GM23338 (cell line): ENCODE data around the gene TMEM200C. TPM values are rescaled to one million over a fixed set of nuclear protein-coding genes. Genes with fewer than 3 reads are reported as not detected.
A peak's percentile ranks its signal among the peaks of the same experiment; 100 is the strongest.

Experiments
- ATAC-seq: fragments of 200-7000 bp; cut with Tn5 transposase; 3 replicates; pipeline ENCODE4 v1.9.1; 2020
- DNase-seq: peaks from one replicate; pipeline ENCODE4 v3.0.0-alpha.2; 2015; ENCODE audit warnings: low spot score
- H2AFZ ChIP-seq: fragments of 200-600 bp; sonication (generic); 2 replicates; pipeline ENCODE4 v1.8.0; 2016; ENCODE audit warnings: antibody characterized with exemption, mild to moderate bottlenecking, moderate library complexity
- H3F3A ChIP-seq: fragments of 200-600 bp; sonication (generic); replicated peaks from 2 replicates; pipeline ENCODE4 v1.8.0; 2017; ENCODE audit warnings: antibody characterized with exemption, mixed run types, low read depth
- H3K27ac ChIP-seq: fragments of 200-600 bp; sonication (generic); 2 replicates; pipeline ENCODE4 v1.6.1; 2016; ENCODE audit warnings: low read depth
- H3K27me3 ChIP-seq: fragments of 200-600 bp; sonication (generic); 2 replicates; pipeline ENCODE4 v1.8.0; 2016; ENCODE audit warnings: mild to moderate bottlenecking, mixed run types, moderate library complexity; ENCODE audit not compliant: insufficient read depth
- H3K36me3 ChIP-seq: fragments of 200-600 bp; sonication (generic); 2 replicates; pipeline ENCODE4 v1.8.0; 2016; ENCODE audit warnings: mild to moderate bottlenecking; ENCODE audit not compliant: insufficient read depth
- H3K4me1 ChIP-seq: fragments of 200-600 bp; sonication (generic); 2 replicates; pipeline ENCODE4 v1.8.0; 2016; ENCODE audit warnings: mild to moderate bottlenecking, moderate library complexity; ENCODE audit not compliant: insufficient read depth
- H3K4me2 ChIP-seq: fragments of 200-600 bp; sonication (generic); 2 replicates; pipeline ENCODE4 v1.7.1; 2017; ENCODE audit warnings: mixed run types
- H3K4me3 ChIP-seq: fragments of 200-600 bp; sonication (generic); 2 replicates; pipeline ENCODE4 v1.6.1; 2016; ENCODE audit warnings: mixed run types
- H3K79me2 ChIP-seq: fragments of 200-600 bp; sonication (generic); replicated peaks from 2 replicates; pipeline ENCODE4 v1.8.0; 2017; ENCODE audit warnings: mild to moderate bottlenecking; ENCODE audit not compliant: insufficient read depth
- H3K9me2 ChIP-seq: fragments of 200-600 bp; sonication (generic); 2 replicates; pipeline ENCODE4 v1.8.0; 2017; ENCODE audit not compliant: insufficient read depth
- H4K20me1 ChIP-seq: fragments of 200-600 bp; sonication (generic); replicated peaks from 2 replicates; pipeline ENCODE4 v1.8.0; 2017; ENCODE audit warnings: mild to moderate bottlenecking; ENCODE audit not compliant: insufficient read depth
- H3K27ac Mint-ChIP-seq: 2 replicates; pipeline ENCODE4 v1.8.0; 2020; ENCODE audit warnings: inconsistent platforms, mild to moderate bottlenecking, moderate library complexity, mixed read lengths
- H3K27me3 Mint-ChIP-seq: 3 replicates; pipeline ENCODE4 v1.8.0; 2022; ENCODE audit warnings: low read depth, mild to moderate bottlenecking, moderate library complexity, mixed read lengths, inconsistent platforms; ENCODE audit not compliant: insufficient read depth, poor library complexity
- H3K36me3 Mint-ChIP-seq: 3 replicates; pipeline ENCODE4 v1.8.0; 2021; ENCODE audit warnings: low read depth, mild to moderate bottlenecking, inconsistent platforms, moderate library complexity, mixed read lengths
- H3K4me1 Mint-ChIP-seq: 3 replicates; pipeline ENCODE4 v1.8.0; 2020; ENCODE audit warnings: mild to moderate bottlenecking, inconsistent platforms, mixed read lengths
- H3K4me3 Mint-ChIP-seq: 3 replicates; pipeline ENCODE4 v1.8.0; 2021; ENCODE audit warnings: moderate library complexity, mild to moderate bottlenecking, inconsistent platforms, mixed read lengths
- H3K9me3 Mint-ChIP-seq: 3 replicates; pipeline ENCODE4 v1.8.0; 2020; ENCODE audit warnings: moderate library complexity, mild to moderate bottlenecking, inconsistent platforms, mixed read lengths
- EZH2 ChIP-seq: fragments of 200-600 bp; sonication (generic); IDR thresholded peaks from one replicate; pipeline ENCODE4 v1.8.0; 2017; ENCODE audit warnings: antibody characterized with exemption, mild to moderate bottlenecking, low read depth; ENCODE audit not compliant: unreplicated experiment
- EZH2phosphoT487 ChIP-seq: fragments of 200-600 bp; sonication (generic); IDR thresholded peaks from one replicate; pipeline ENCODE4 v1.8.1; 2018; ENCODE audit warnings: antibody characterized with exemption; ENCODE audit not compliant: unreplicated experiment
- NANOG ChIP-seq: IDR thresholded peaks from 2 replicates; pipeline ENCODE4 v1.6.1; 2016; ENCODE audit warnings: antibody characterized with exemption, borderline replicate concordance
- POLR2AphosphoS5 ChIP-seq: IDR thresholded peaks from 2 replicates; pipeline ENCODE4 v1.6.1; 2016; ENCODE audit warnings: antibody characterized with exemption, low read depth
- STAT1 ChIP-seq: IDR thresholded peaks from one replicate; pipeline ENCODE4 v1.6.1; 2016; ENCODE audit warnings: antibody characterized with exemption; ENCODE audit not compliant: unreplicated experiment
- ZNF331 ChIP-seq: fragments of 250-450 bp; sonication (Bioruptor Pico); IDR thresholded peaks from 2 replicates; pipeline ENCODE4 v1.5.0; 2020; ENCODE audit warnings: low read depth, mild to moderate bottlenecking, moderate library complexity
- polyA plus RNA-seq: library from polyadenylated mRNA; unstranded; fragments of >200 nt; fragmentation: Nextera tagmentation; extraction: Ambion mirVana; gene quantifications from 2 replicates; pipeline ENCODE4 v1.2.1, GENCODE V29; 2016
- total RNA-seq: library from RNA; depleted of rRNA; stranded (reverse); fragments of >200 nt; shearing (Covaris generic); gene quantifications from 2 replicates; pipeline ENCODE4 v1.2.3, GENCODE V29; 2014
- TF ChIP-seq, protein P1 (sequence below), 2 experiments: fragments of 200-600 bp in 1 of 2; sonication (generic) in 1 of 2; conservative IDR thresholded peaks; 2 replicates each; pipeline versions ENCODE4 v1.5.1 to v1.6.1; 2016 to 2017; ENCODE audit warnings: antibody characterized with exemption in 2 of 2, low read depth in 2 of 2, mild to moderate bottlenecking in 2 of 2, moderate library complexity in 1 of 2
- TF ChIP-seq, protein P2 (sequence below): IDR thresholded peaks from one replicate; pipeline ENCODE4 v1.6.1; 2018; ENCODE audit warnings: antibody characterized with exemption; ENCODE audit not compliant: unreplicated experiment
- TF ChIP-seq, protein P3 (sequence below): fragments of 250-450 bp; sonication (Bioruptor Pico); IDR thresholded peaks from 2 replicates; pipeline ENCODE4 v1.5.0; 2020; ENCODE audit warnings: mild to moderate bottlenecking, moderate library complexity

Gene TMEM200C
- total and polyA plus RNA-seq, 2 experiments from 2014 or later, result 0.53 to 6.1 TPM

DNA sequence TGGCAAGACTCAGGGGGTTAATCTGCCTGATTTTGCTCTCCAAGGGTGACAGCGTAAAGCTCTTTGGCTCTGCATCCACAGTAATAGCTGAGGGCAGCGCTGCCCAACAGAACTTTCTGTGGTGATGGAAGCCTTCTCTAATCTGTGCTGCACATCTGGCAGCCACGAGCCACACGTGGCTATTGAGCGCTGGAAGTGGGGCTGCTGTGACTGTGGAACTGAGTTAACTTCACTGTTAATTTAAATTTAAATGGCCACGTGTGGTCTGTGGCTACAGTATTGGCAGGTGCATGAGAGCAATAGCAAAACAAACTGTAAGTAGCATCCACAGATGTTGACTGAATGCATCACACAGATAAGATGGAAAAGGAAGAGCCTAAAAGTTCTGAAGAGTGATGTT, 47.3 kb upstream of the TMEM200C start:
- H2AFZ ChIP-seq, result no peak overlapping the region
- H3K4me2 ChIP-seq, result no peak overlapping the region
- H3F3A ChIP-seq, result no peaks in the 10 kb centered on the region
- peaks cover 18% of the 10 kb centered on the region; the same call in 1 of the 2 replicates for H3K4me1 ChIP-seq
- Mint-ChIP-seq H3K27ac (no peak overlapping the region; the same call in 1 of the 2 replicates), H3K36me3 (no peaks in the 10 kb centered on the region), H3K9me3 (no peaks in the 10 kb centered on the region), H3K4me3 (no peak overlapping the region), H3K27me3 (peaks cover 12% of the 10 kb centered on the region), H3K4me1 (peaks cover 22% of the 10 kb centered on the region)
- no peaks in the 10 kb centered on the region for H3K79me2 ChIP-seq
- no peaks in the 10 kb centered on the region for H3K9me2 ChIP-seq
- DNase-seq, result no peak
- H3K27ac ChIP-seq, result no peak overlapping the region
- H4K20me1 ChIP-seq, result no peaks in the 10 kb centered on the region
- H3K27me3 ChIP-seq, result no peaks in the 10 kb centered on the region
- no peak overlapping the region for H3K4me3 ChIP-seq
- TF ChIP-seq POLR2AphosphoS5 (no peak), EZH2 (no peak), STAT1 (no peak), EZH2phosphoT487 (no peak), ZNF331 (no peak)
- TF ChIP-seq, protein P1, sequence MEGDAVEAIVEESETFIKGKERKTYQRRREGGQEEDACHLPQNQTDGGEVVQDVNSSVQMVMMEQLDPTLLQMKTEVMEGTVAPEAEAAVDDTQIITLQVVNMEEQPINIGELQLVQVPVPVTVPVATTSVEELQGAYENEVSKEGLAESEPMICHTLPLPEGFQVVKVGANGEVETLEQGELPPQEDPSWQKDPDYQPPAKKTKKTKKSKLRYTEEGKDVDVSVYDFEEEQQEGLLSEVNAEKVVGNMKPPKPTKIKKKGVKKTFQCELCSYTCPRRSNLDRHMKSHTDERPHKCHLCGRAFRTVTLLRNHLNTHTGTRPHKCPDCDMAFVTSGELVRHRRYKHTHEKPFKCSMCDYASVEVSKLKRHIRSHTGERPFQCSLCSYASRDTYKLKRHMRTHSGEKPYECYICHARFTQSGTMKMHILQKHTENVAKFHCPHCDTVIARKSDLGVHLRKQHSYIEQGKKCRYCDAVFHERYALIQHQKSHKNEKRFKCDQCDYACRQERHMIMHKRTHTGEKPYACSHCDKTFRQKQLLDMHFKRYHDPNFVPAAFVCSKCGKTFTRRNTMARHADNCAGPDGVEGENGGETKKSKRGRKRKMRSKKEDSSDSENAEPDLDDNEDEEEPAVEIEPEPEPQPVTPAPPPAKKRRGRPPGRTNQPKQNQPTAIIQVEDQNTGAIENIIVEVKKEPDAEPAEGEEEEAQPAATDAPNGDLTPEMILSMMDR (conservative IDR thresholded peaks at IDR 0.05; ENCODE audit: low read depth in 2 of 2), result no peak
- ATAC-seq, result no peak; the same call in 2 of the 3 replicates
- H3K36me3 ChIP-seq, result no peaks in the 10 kb centered on the region

DNA sequence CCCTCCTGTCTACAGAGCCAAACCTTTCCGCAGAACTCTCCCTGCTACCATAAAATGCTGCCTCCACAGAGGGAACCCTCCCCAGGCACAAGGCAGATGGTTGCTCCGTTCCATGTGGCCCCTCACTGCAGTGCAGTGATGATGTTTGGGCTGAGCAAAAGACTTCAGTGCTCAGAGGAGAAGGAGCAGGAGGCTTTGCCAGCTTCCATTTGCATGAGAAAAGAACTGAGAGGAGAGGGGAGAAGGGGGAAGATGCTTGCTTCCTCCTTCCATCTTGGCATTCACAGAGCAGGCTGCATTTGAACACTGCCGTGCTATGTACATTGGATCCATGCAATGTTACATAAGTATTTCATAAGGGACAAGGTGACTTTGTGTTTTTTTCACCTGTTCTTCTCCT, 46.6 kb upstream of the TMEM200C start:
- Histone ChIP-seq H3K27me3 (no peaks in the 10 kb centered on the region), H3K36me3 (no peaks in the 10 kb centered on the region), H4K20me1 (no peaks in the 10 kb centered on the region), H3F3A (no peaks in the 10 kb centered on the region), H3K27ac (no peak overlapping the region), H3K4me3 (no peak overlapping the region), H3K4me1 (peaks cover 18% of the 10 kb centered on the region; the same call in 1 of the 2 replicates), H3K79me2 (no peaks in the 10 kb centered on the region), H2AFZ (peak overlapping the region; percentile 82), H3K9me2 (no peaks in the 10 kb centered on the region), H3K4me2 (peak overlapping the region; percentile 43)
- Mint-ChIP-seq H3K4me1 (peaks cover 23% of the 10 kb centered on the region), H3K36me3 (no peaks in the 10 kb centered on the region), H3K4me3 (no peak overlapping the region), H3K27ac (no peak overlapping the region; the same call in 1 of the 2 replicates), H3K9me3 (no peaks in the 10 kb centered on the region), H3K27me3 (peaks cover 12% of the 10 kb centered on the region)
- DNase-seq (peak; percentile 59), ATAC-seq (peak; percentile 96)
- TF ChIP-seq, protein P2, sequence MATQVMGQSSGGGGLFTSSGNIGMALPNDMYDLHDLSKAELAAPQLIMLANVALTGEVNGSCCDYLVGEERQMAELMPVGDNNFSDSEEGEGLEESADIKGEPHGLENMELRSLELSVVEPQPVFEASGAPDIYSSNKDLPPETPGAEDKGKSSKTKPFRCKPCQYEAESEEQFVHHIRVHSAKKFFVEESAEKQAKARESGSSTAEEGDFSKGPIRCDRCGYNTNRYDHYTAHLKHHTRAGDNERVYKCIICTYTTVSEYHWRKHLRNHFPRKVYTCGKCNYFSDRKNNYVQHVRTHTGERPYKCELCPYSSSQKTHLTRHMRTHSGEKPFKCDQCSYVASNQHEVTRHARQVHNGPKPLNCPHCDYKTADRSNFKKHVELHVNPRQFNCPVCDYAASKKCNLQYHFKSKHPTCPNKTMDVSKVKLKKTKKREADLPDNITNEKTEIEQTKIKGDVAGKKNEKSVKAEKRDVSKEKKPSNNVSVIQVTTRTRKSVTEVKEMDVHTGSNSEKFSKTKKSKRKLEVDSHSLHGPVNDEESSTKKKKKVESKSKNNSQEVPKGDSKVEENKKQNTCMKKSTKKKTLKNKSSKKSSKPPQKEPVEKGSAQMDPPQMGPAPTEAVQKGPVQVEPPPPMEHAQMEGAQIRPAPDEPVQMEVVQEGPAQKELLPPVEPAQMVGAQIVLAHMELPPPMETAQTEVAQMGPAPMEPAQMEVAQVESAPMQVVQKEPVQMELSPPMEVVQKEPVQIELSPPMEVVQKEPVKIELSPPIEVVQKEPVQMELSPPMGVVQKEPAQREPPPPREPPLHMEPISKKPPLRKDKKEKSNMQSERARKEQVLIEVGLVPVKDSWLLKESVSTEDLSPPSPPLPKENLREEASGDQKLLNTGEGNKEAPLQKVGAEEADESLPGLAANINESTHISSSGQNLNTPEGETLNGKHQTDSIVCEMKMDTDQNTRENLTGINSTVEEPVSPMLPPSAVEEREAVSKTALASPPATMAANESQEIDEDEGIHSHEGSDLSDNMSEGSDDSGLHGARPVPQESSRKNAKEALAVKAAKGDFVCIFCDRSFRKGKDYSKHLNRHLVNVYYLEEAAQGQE, result no peak
- TF ChIP-seq, protein P3, sequence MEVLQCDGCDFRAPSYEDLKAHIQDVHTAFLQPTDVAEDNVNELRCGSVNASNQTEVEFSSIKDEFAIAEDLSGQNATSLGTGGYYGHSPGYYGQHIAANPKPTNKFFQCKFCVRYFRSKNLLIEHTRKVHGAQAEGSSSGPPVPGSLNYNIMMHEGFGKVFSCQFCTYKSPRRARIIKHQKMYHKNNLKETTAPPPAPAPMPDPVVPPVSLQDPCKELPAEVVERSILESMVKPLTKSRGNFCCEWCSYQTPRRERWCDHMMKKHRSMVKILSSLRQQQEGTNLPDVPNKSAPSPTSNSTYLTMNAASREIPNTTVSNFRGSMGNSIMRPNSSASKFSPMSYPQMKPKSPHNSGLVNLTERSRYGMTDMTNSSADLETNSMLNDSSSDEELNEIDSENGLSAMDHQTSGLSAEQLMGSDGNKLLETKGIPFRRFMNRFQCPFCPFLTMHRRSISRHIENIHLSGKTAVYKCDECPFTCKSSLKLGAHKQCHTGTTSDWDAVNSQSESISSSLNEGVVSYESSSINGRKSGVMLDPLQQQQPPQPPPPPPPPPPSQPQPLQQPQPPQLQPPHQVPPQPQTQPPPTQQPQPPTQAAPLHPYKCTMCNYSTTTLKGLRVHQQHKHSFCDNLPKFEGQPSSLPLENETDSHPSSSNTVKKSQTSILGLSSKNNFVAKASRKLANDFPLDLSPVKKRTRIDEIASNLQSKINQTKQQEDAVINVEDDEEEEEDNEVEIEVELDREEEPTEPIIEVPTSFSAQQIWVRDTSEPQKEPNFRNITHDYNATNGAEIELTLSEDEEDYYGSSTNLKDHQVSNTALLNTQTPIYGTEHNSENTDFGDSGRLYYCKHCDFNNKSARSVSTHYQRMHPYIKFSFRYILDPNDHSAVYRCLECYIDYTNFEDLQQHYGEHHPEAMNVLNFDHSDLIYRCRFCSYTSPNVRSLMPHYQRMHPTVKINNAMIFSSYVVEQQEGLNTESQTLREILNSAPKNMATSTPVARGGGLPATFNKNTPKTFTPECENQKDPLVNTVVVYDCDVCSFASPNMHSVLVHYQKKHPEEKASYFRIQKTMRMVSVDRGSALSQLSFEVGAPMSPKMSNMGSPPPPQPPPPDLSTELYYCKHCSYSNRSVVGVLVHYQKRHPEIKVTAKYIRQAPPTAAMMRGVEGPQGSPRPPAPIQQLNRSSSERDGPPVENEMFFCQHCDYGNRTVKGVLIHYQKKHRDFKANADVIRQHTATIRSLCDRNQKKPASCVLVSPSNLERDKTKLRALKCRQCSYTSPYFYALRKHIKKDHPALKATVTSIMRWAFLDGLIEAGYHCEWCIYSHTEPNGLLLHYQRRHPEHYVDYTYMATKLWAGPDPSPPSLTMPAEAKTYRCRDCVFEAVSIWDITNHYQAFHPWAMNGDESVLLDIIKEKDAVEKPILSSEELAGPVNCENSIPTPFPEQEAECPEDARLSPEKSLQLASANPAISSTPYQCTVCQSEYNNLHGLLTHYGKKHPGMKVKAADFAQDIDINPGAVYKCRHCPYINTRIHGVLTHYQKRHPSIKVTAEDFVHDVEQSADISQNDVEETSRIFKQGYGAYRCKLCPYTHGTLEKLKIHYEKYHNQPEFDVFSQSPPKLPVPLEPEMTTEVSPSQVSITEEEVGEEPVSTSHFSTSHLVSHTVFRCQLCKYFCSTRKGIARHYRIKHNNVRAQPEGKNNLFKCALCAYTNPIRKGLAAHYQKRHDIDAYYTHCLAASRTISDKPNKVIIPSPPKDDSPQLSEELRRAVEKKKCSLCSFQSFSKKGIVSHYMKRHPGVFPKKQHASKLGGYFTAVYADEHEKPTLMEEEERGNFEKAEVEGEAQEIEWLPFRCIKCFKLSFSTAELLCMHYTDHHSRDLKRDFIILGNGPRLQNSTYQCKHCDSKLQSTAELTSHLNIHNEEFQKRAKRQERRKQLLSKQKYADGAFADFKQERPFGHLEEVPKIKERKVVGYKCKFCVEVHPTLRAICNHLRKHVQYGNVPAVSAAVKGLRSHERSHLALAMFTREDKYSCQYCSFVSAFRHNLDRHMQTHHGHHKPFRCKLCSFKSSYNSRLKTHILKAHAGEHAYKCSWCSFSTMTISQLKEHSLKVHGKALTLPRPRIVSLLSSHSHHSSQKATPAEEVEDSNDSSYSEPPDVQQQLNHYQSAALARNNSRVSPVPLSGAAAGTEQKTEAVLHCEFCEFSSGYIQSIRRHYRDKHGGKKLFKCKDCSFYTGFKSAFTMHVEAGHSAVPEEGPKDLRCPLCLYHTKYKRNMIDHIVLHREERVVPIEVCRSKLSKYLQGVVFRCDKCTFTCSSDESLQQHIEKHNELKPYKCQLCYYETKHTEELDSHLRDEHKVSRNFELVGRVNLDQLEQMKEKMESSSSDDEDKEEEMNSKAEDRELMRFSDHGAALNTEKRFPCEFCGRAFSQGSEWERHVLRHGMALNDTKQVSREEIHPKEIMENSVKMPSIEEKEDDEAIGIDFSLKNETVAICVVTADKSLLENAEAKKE (CRISPR knock-in tag), result peak; percentile 52; the same call in 1 of the 2 replicates
- TF ChIP-seq ZNF331, result no peak
- TF ChIP-seq NANOG, result no peak
